Neutrophil (primary cell): ENCODE measurements around the gene PTPN14.

Source experiments
- H3K27ac ChIP-seq: fragments of 200-600 bp; sonication (generic); 2 replicates; pipeline ENCODE4 v1.5.1; 2016; ENCODE audit warnings: mild to moderate bottlenecking, moderate library complexity
- H3K27me3 ChIP-seq: fragments of 200-600 bp; sonication (generic); 2 replicates; pipeline ENCODE4 v1.6.0; 2016; ENCODE audit warnings: mild to moderate bottlenecking
- H3K36me3 ChIP-seq: fragments of 200-600 bp; sonication (generic); 2 replicates; pipeline ENCODE4 v1.5.1; 2017
- H3K4me1 ChIP-seq, 2 experiments: fragments of 200-600 bp in 1 of 2; sonication (generic) in 1 of 2; 1 replicate in 1 of 2; 2 replicates in 1 of 2; pipeline versions ENCODE4 v1.5.1 to v1.6.1; 2013 to 2016; ENCODE audit warnings: low read depth in 1 of 2, low read length in 1 of 2, mild to moderate bottlenecking in 1 of 2, moderate library complexity in 1 of 2; ENCODE audit not compliant: control insufficient read depth in 1 of 2, insufficient read depth in 1 of 2
- H3K4me3 ChIP-seq, 2 experiments: fragments of 200-600 bp in 1 of 2; sonication (generic) in 1 of 2; 1 replicate in 1 of 2; 2 replicates in 1 of 2; pipeline ENCODE4 v1.5.1; 2013 to 2016; ENCODE audit warnings: low read depth in 1 of 2, low read length in 1 of 2, mild to moderate bottlenecking in 1 of 2, moderate library complexity in 1 of 2
- H3K9me3 ChIP-seq: fragments of 200-600 bp; sonication (generic); 2 replicates; pipeline ENCODE4 v1.5.1; 2016
- CTCF ChIP-seq: fragments of 200-600 bp; sonication (generic); IDR thresholded peaks from 2 replicates; pipeline ENCODE4 v1.5.1; 2016; ENCODE audit warnings: antibody characterized with exemption

The PTPN14 gene

GRCh38 chr1:214432245-214432644 lies 119.2 kb downstream of the PTPN14 start:
- Histone ChIP-seq H3K9me3 (no peaks in the 10 kb centered on the region), H3K4me1 (peaks cover 0 to 11% of the 10 kb centered on the region in 2 experiments), H3K27me3 (no peaks in the 10 kb centered on the region), H3K27ac (no peak overlapping the region), H3K36me3 (no peaks in the 10 kb centered on the region), H3K4me3 (no peak overlapping the region)
- TF ChIP-seq CTCF, result no peak

DNA sequence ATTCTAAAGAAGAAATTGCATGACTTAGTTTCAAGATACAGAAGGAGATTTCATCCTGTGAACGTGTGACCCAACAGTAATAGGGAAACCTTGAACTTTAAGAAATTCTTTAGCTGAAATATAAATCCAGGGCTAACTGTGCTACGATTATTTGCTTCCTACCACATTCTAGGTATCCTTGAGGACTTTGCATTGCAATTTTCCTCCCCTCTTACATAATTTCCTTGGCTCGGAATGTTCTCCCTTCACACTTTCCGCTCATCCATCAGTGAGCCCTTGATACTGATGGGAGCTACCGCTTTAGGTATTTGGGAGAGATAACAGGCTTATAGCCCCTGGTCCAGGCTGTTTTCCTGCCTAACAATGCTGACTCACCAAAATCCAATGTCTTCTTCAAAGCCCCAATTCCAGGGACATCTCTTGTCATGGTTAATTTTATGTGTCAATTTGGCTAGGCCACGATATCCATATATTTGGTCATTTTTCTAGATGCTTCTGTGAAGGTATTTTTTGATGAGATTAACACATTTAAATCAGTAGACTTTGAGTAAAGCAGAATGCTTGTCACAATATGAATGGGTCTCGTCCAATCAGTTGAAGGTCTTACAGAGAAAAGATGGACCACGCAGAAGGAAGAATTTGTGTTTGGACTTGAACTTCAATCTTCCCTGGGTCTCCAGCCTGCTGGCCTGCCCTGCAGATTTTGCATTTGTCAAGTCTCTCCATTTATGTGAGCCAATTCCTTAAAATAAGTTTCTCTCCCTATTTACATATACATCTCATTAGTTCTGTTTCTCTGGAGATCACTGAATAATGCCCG lies 121.2 kb downstream of the PTPN14 start:
- Histone ChIP-seq H3K4me1 (peaks cover 0 to 11% of the 10 kb centered on the region in 2 experiments), H3K4me3 (no peak overlapping the region), H3K36me3 (no peaks in the 10 kb centered on the region), H3K27me3 (no peaks in the 10 kb centered on the region), H3K9me3 (no peaks in the 10 kb centered on the region), H3K27ac (no peak overlapping the region)
- no peak for TF ChIP-seq CTCF

GRCh38 chr1:214427871-214428277 lies 123.5 kb downstream of the PTPN14 start:
- TF ChIP-seq CTCF, result no peak
- H3K27ac ChIP-seq, result no peak overlapping the region
- H3K4me1 ChIP-seq, result peaks cover 0 to 11% of the 10 kb centered on the region in 2 experiments
- H3K36me3 ChIP-seq, result no peaks in the 10 kb centered on the region
- H3K27me3 ChIP-seq, result no peaks in the 10 kb centered on the region
- no peak overlapping the region for H3K4me3 ChIP-seq
- H3K9me3 ChIP-seq, result no peaks in the 10 kb centered on the region

DNA sequence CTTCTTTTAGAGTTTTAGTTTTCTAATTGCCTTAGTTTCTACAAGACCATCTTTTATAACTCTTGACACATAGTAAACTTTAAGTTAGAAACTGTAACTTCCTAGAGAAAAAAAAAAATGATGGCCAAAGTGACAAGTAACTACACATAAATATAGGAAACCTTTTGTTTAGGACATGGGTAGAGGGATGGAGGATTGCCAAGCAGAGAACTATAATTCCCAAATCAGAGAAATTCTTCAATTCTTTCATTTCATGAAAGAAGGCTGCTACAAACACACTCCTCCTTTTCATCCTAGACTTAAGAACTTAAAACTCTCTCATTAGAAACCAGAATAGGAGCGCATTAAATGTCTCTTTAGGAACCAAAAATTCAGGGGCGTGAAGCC lies 125.0 kb downstream of the PTPN14 start:
- no peak for TF ChIP-seq CTCF
- Histone ChIP-seq H3K27ac (no peak overlapping the region), H3K27me3 (no peaks in the 10 kb centered on the region), H3K9me3 (no peaks in the 10 kb centered on the region), H3K4me3 (no peak overlapping the region), H3K36me3 (no peaks in the 10 kb centered on the region), H3K4me1 (peaks cover 0 to 11% of the 10 kb centered on the region in 2 experiments)

GRCh38 chr1:214425716-214426425 lies 125.5 kb downstream of the PTPN14 start:
- H3K9me3 ChIP-seq, result no peaks in the 10 kb centered on the region
- H3K27ac ChIP-seq, result no peak overlapping the region
- peaks cover 0 to 11% of the 10 kb centered on the region in 2 experiments for H3K4me1 ChIP-seq
- no peak overlapping the region for H3K4me3 ChIP-seq
- no peaks in the 10 kb centered on the region for H3K36me3 ChIP-seq
- no peak for TF ChIP-seq CTCF
- no peaks in the 10 kb centered on the region for H3K27me3 ChIP-seq
